H9 (cell line): ENCODE data around the gene TSPAN17. TPM values are rescaled to one million over a fixed set of nuclear protein-coding genes. Genes with fewer than 3 reads are reported as not detected.

ENCODE experiments used
- DNase-seq: peaks from one replicate; pipeline ENCODE4 v3.0.0-alpha.2; 2017
- H2AFZ ChIP-seq: one replicate; pipeline ENCODE4 v1.6.1; 2013; ENCODE audit warnings: mild to moderate bottlenecking, low read length, control low read depth, moderate library complexity
- H2AK5ac ChIP-seq: 2 replicates; pipeline ENCODE4 v1.6.1; 2013; ENCODE audit warnings: low read length, control low read depth, mixed read lengths; ENCODE audit not compliant: insufficient read length
- H2BK120ac ChIP-seq: one replicate; pipeline ENCODE4 v1.6.1; 2013; ENCODE audit warnings: low read depth, mild to moderate bottlenecking, low read length, control low read depth, inconsistent platforms; ENCODE audit not compliant: poor library complexity, severe bottlenecking
- H2BK12ac ChIP-seq: 2 replicates; pipeline ENCODE4 v1.6.1; 2013; ENCODE audit warnings: low read length, control low read depth, mixed read lengths, low read depth; ENCODE audit not compliant: insufficient read length
- H2BK15ac ChIP-seq: 2 replicates; pipeline ENCODE4 v1.6.1; 2013; ENCODE audit warnings: low read depth, low read length, control low read depth
- H2BK20ac ChIP-seq: one replicate; pipeline ENCODE4 v1.6.1; 2013; ENCODE audit warnings: low read depth, mild to moderate bottlenecking, low read length, control low read depth, inconsistent platforms; ENCODE audit not compliant: poor library complexity, severe bottlenecking
- H2BK5ac ChIP-seq: 2 replicates; pipeline ENCODE4 v1.6.1; 2013; ENCODE audit warnings: low read length, control low read depth, mixed read lengths; ENCODE audit not compliant: insufficient read length
- H3K14ac ChIP-seq: 2 replicates; pipeline ENCODE4 v1.6.1; 2013; ENCODE audit warnings: low read length, control low read depth; ENCODE audit not compliant: insufficient read depth
- H3K18ac ChIP-seq: 2 replicates; pipeline ENCODE4 v1.6.1; 2013; ENCODE audit warnings: low read depth, mild to moderate bottlenecking, mixed read lengths, low read length, control low read depth; ENCODE audit not compliant: insufficient read length
- H3K23ac ChIP-seq: 2 replicates; pipeline ENCODE4 v1.6.1; 2013; ENCODE audit warnings: low read length, control low read depth, mixed read lengths, low read depth; ENCODE audit not compliant: insufficient read length
- H3K23me2 ChIP-seq: 2 replicates; pipeline ENCODE4 v1.6.1; 2013; ENCODE audit warnings: low read depth, mild to moderate bottlenecking, mixed read lengths, low read length, control low read depth; ENCODE audit not compliant: insufficient read length, poor library complexity, severe bottlenecking
- H3K27ac ChIP-seq: 2 replicates; pipeline ENCODE4 v1.5.1; 2013; ENCODE audit warnings: low read length, control low read depth, mixed read lengths, low read depth; ENCODE audit not compliant: insufficient read length
- H3K27me3 ChIP-seq: 2 replicates; pipeline ENCODE4 v1.6.1; 2013; ENCODE audit warnings: low read length, control low read depth, inconsistent platforms; ENCODE audit not compliant: insufficient read depth
- H3K4ac ChIP-seq: 2 replicates; pipeline ENCODE4 v1.6.1; 2013; ENCODE audit warnings: low read depth, mild to moderate bottlenecking, control low read depth, inconsistent platforms, low read length, moderate library complexity
- H3K4me1 ChIP-seq: 2 replicates; pipeline ENCODE4 v1.6.1; 2013; ENCODE audit warnings: low read length, control low read depth, inconsistent platforms; ENCODE audit not compliant: insufficient read depth
- H3K4me2 ChIP-seq: 2 replicates; pipeline ENCODE4 v1.6.1; 2013; ENCODE audit warnings: low read length, control low read depth, mixed read lengths; ENCODE audit not compliant: insufficient read length, insufficient read depth
- H3K56ac ChIP-seq: 2 replicates; pipeline ENCODE4 v1.6.1; 2013; ENCODE audit warnings: low read depth, mild to moderate bottlenecking, mixed read lengths, low read length, control low read depth; ENCODE audit not compliant: insufficient read length
- H3K79me1 ChIP-seq: 2 replicates; pipeline ENCODE4 v1.6.1; 2013; ENCODE audit warnings: low read depth, mild to moderate bottlenecking, moderate library complexity, low read length, control low read depth, inconsistent platforms; ENCODE audit not compliant: insufficient read depth, poor library complexity, severe bottlenecking
- H3K79me2 ChIP-seq: 2 replicates; pipeline ENCODE4 v1.6.1; 2013; ENCODE audit warnings: low read length, control low read depth, inconsistent platforms; ENCODE audit not compliant: insufficient read depth
- H3K9ac ChIP-seq: 2 replicates; pipeline ENCODE4 v1.6.1; 2013; ENCODE audit warnings: low read length, control low read depth, mixed read lengths; ENCODE audit not compliant: insufficient read length; ENCODE audit errors: extremely low read depth
- H3K9me3 ChIP-seq: one replicate; pipeline ENCODE4 v1.6.1; 2013; ENCODE audit warnings: low read depth, low read length, inconsistent platforms; ENCODE audit not compliant: control insufficient read depth
- H3T11ph ChIP-seq: one replicate; pipeline ENCODE4 v1.6.1; 2013; ENCODE audit warnings: mild to moderate bottlenecking, low read length, control low read depth, inconsistent platforms
- H4K20me1 ChIP-seq: one replicate; pipeline ENCODE4 v1.6.1; 2013; ENCODE audit not compliant: control insufficient read depth, insufficient read length, insufficient read depth
- H4K5ac ChIP-seq: 2 replicates; pipeline ENCODE4 v1.6.1; 2013; ENCODE audit warnings: low read depth, mild to moderate bottlenecking, mixed read lengths, low read length, control low read depth; ENCODE audit not compliant: insufficient read length
- H4K8ac ChIP-seq: replicated peaks from 2 replicates; pipeline ENCODE4 v1.6.1; 2013; ENCODE audit warnings: low read length, control low read depth, mixed read lengths, low read depth; ENCODE audit not compliant: insufficient read length
- H4K91ac ChIP-seq: 2 replicates; pipeline ENCODE4 v1.6.1; 2013; ENCODE audit warnings: low read depth, mild to moderate bottlenecking, moderate library complexity, mixed read lengths, low read length, control low read depth; ENCODE audit not compliant: insufficient read length
- H3K27ac Mint-ChIP-seq, 3 experiments: 2 replicates in 2 of 3; 3 replicates in 1 of 3; pipeline ENCODE4 v1.8.0; 2020 to 2021; ENCODE audit warnings: mixed read lengths in 3 of 3, mild to moderate bottlenecking in 1 of 3, moderate library complexity in 1 of 3
- H3K27me3 Mint-ChIP-seq: 2 replicates; pipeline ENCODE4 v1.8.0; 2021; ENCODE audit warnings: low read depth, mild to moderate bottlenecking, moderate library complexity, mixed read lengths
- H3K36me3 Mint-ChIP-seq, 3 experiments: 2 replicates in 2 of 3; 3 replicates in 1 of 3; pipeline ENCODE4 v1.8.0; 2020 to 2021; ENCODE audit warnings: low read depth in 3 of 3, mixed read lengths in 3 of 3; ENCODE audit not compliant: insufficient read depth in 1 of 3
- H3K4me1 Mint-ChIP-seq, 2 experiments: 2 replicates each; pipeline ENCODE4 v1.8.0; 2020; ENCODE audit warnings: mixed read lengths in 2 of 2
- H3K4me3 Mint-ChIP-seq, 2 experiments: 2 replicates in 1 of 2; 3 replicates in 1 of 2; pipeline ENCODE4 v1.8.0; 2020 to 2021; ENCODE audit warnings: mild to moderate bottlenecking in 2 of 2, mixed read lengths in 2 of 2, moderate library complexity in 1 of 2
- H3K9me3 Mint-ChIP-seq, 2 experiments: 2 replicates in 1 of 2; 3 replicates in 1 of 2; pipeline ENCODE4 v1.8.0; 2020; ENCODE audit warnings: mild to moderate bottlenecking in 2 of 2, mixed read lengths in 2 of 2, moderate library complexity in 1 of 2
- CTCF ChIP-seq: fragments of 200-600 bp; sonication (generic); conservative IDR thresholded peaks from 3 replicates; pipeline ENCODE4 v1.8.0; 2021; ENCODE audit warnings: antibody characterized with exemption, mild to moderate bottlenecking
- WGBS: extraction: QIAGEN DNeasy Blood & Tissue Kit; methylation state at CpG from one replicate; pipeline ENCODE4 v1.1.7; 2013; ENCODE audit warnings: missing lambda C conversion rate, low lambda C conversion rate, mixed read lengths; ENCODE audit not compliant: insufficient read length; ENCODE audit errors: extremely low coverage; 5-methylcytosine and 5-hydroxymethylcytosine counted together
- total RNA-seq: library from RNA; stranded (reverse); gene quantifications from 2 replicates; pipeline ENCODE4 v1.2.1, GENCODE V29; 2021

The TSPAN17 gene
- total RNA-seq, 1 experiment from 2014 or later = 46.8 TPM

- Histone ChIP-seq H4K8ac (no peak overlapping the region), H3K18ac (no peak overlapping the region), H2BK120ac (no peak overlapping the region), H3K4me2 (no peak overlapping the region), H3K4ac (no peak overlapping the region), H3K27ac (no peak overlapping the region), H3K56ac (no peak overlapping the region), H3K79me1 (no peaks in the 10 kb centered on the region), H4K5ac (no peak overlapping the region), H3K27me3 (peaks cover 6% of the 10 kb centered on the region; the same call in 1 of the 2 replicates), H3K4me1 (no peaks in the 10 kb centered on the region), H2BK20ac (no peak overlapping the region), H4K20me1 (no peaks in the 10 kb centered on the region), H3K14ac (no peak overlapping the region), H4K91ac (no peak overlapping the region), H2BK5ac (no peak overlapping the region), H3K23me2 (peaks cover 8% of the 10 kb centered on the region), H2BK12ac (no peak overlapping the region), H3K9me3 (no peaks in the 10 kb centered on the region), H2BK15ac (no peak overlapping the region), H2AFZ (no peak overlapping the region), H3K23ac (no peak overlapping the region), H2AK5ac (no peak overlapping the region), H3K79me2 (no peaks in the 10 kb centered on the region), H3K9ac (no peak overlapping the region), H3T11ph (no peak overlapping the region)
- H3K4me1 Mint-ChIP-seq = peaks cover 11 to 32% of the 10 kb centered on the region in 2 experiments
- H3K9me3 Mint-ChIP-seq = no peaks in the 10 kb centered on the region; a peak in 1 of 5 replicates
- no peak overlapping the region for H3K4me3 Mint-ChIP-seq
- peaks cover 77% of the 10 kb centered on the region for H3K27me3 Mint-ChIP-seq
- H3K27ac Mint-ChIP-seq = no peak overlapping the region
- no peaks in the 10 kb centered on the region; a peak in 1 of 7 replicates for H3K36me3 Mint-ChIP-seq
- no peak for TF ChIP-seq CTCF
- no CpG with 5 or more reads among the region's 7 CpGs for WGBS
- no peak for DNase-seq
Measured at GRCh38 chr5:176626876-176627236, 20.4 kb upstream of the TSPAN17 start.
